Measurements from ENCODE around the gene HTRA3.
"Not testable (repeated sequence)": the region's sequence is repeated elsewhere in the genome, so short reads cannot be mapped to it uniquely, and the experiment has no call there.

Gene HTRA3

DNA sequence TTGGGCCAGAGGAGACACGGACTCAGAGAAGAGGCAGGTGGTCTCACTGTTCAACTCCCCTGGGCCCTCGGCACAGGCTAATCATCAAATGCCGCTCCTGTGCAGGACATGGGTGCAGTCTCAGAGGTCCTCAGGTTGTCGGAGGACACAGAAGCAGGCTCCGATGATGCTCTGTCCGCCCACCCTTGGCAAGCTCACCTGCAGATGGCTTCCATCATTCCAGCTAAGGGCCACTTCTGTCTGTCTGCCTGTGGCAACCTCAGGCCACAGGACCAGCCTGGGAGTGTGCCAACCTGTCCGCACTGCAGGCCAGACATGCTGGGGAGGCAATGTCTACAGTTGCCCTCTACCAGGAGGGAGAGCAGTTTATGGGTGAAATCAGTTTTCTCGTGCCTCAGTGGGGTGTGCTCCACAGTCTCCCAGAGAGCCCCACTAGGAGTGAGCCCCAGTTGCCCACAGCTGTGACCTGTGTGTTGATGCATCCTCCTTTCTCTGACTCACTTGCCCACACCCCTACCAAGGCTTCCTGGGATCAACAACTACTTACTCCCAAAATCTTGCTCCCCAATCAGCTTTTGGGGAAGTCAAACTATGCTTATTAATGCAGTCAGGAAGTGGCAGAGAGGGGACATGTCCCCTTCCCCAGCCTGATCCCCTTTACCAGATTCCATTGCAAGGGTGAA lies 55.9 kb downstream of the HTRA3 start:
- no peak for DNase-seq (ENCODE audit: low read depth in 2 of 2)

DNA sequence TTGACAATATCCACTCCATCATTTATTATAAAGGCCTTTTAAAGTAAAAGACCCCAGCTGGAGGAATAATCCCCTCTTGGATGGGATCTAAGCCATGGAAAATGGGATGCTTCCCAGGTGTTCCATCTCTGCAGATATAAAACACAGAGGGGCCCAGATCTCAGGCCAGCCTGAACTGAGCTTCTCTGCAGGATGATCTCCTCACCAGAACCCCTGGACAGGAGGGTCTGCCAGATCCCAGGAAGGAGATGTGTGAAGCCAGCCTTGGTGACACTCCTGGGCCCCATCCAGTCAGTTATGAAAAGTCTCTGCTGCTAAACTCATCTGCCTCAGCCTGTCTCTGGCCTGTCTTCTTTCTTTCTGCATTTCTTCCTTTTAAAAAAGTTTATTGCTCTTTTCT lies 56.7 kb downstream of the HTRA3 start:
- no peak for DNase-seq (ENCODE audit: low read depth in 2 of 2)

DNA sequence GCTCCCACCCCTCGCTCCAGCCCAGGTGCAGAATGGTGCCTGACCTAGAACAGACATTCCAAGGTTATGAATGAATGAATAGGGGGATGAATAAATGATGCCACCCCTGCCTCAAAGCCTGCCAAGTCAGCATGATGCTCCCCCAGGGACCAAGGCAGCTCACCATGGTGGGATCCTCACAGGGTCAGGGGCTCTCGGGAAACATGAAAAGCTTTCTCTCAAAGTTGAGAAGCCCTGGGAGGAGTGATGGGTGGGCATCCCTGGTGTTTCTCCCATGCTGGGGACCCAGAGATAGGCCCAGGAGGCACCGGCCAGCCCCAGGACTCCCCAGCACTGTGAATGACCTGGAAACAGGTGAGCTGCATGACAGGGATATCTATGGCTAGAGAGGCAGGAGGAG lies 58.9 kb downstream of the HTRA3 start:
- DNase-seq (ENCODE audit: low read depth in 2 of 2): no peak

DNA sequence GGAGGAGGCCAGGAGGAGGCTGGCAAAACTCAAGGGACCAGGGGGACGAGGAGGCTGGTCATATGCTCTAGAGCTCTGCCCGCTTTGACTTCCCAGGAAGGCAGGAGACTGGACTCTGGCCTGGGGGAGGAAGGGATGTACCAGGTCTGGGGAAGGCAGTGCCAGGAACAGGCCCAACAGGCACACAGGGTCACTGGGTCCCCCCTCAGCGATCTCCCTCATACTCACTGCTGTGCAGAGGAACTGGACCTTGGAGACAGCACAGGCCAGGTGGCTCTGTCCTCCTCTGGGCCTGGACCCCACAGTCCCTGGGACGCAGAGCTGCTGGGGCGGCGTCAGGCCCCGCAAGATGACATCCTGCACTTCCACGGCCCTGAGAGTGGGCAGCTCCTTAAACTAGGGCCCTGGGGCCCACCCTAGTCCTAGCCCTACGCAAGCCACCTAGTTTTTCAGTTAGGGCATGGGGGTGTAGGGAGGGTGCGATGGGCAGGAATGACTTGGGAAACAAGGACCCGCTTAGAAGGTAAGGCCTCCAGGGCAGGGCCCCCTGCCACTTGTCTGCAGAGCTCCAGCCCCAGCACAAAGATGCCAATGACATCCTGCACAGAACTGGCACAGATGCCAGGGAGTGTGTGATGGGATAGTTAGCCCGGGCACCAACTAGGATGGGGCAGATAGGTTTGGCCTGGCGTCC lies 59.5 kb downstream of the HTRA3 start:
- DNase-seq (ENCODE audit: low read depth in 2 of 2): no peak

DNA sequence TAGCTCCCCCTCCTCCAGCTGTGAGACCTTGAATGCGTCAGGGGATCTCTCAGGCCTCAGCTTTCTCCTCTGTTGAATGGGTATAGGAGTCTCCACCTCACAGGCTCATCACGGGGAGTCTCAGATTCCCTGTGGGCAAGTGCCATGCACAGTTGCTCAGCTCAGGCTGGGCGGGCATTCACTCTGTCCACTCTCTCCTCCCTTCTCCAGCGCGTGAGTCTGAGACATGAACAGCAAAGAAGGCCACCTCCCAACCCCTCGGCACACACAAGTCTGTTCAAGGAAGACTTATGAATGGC lies 60.0 kb downstream of the HTRA3 start:
- DNase-seq (ENCODE audit: low read depth in 2 of 2): no peak

DNA sequence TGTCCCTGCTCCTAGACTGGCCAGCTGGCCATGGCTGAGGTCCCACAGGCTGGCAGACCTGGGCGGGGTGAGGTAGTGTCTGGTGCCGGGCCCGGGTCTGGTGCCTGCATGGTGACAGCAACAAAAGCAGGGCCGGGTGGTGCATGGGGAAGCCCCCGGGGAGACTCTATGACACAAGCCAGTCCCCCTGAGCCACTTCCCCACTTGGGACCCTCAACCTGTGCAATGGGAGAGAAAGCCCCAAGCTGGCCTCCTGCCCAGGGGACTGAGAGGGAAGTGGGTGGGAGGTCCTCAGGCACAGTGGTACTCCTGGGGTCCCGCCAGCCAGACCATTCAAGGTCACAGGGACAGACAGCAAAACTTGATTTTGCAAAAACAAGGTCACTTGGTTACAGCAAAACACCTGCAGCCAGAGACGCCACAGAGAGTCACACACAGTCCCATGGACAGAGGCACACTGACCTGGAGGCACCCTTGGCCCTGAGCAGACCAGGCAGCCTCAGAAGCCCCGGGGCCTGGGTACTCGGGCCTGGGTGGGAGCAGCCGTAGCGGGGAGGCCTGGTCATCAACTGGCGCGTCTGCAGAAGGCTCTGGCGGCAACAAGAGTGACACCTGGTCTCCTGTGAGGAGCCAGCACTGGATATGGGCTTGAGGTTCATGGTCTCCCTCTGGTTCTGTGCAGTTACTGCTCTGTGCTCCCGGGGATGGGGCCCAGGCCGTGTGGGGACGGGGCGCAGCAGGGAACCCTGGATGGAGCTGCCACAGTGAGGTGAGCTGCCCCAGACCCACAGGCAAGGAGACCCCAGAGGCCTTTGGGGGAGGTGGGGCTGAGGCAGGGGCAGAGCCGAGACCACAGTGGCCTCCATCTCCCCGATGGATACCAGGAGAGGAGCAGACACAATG lies 60.6 kb downstream of the HTRA3 start:
- DNase-seq (ENCODE audit: low read depth in 2 of 2): no peak

DNA sequence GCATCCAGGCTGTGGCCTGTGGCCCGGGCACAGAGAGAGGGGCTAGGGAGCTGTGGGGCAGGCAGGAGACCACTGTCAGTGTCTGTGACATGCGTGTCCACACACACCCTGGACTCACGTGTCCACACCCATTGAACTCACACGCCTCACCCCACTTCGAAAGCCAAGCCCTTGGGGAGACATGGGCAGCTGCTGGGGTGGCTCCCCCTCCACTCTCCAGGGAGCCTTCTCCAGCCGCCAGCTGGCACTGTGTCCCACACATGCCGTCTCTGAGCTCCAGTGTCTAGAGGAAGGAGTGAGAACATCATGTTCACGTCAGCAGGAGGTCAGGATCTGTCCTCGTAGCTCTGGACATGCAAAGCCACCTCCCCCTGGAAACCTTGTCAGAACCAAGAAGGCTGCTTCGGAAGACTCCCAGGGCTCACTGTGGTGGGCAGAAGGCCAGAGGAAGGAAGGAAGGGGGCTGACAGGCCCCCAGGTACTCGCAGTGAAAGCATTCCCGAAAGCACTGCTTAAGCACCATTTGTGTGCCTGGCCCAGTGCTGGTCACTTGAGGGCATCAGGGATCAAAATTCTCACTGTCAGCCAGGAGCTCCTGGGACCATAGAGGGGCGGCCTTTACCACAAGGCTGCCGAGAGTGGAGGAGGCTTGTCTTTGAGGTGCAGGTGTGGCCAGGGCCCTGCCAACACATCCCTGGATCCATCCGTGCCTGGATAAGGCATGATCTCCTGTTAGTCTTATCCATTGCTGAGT lies 61.4 kb downstream of the HTRA3 start:
- no peak for DNase-seq (ENCODE audit: low read depth in 2 of 2)

DNA sequence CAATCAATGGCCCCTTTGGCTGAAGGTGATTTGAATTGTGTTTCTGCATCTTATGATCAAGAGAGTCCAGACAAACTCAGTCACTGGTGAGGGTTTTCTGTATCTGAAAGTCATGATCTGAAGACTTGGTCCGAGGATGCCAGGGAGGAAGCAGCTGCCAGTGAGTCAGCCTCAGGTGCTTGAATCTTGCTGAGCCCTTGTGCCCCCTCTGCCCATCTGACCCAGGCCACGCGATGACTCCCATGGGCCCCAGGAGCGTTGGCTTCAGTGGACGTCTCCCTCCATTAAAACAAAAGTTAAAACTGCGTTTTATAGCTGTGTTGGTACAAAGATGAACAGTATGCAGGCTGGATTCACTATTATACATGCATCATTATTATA lies 62.0 kb downstream of the HTRA3 start:
- no peak for DNase-seq (ENCODE audit: low read depth in 2 of 2)

DNA sequence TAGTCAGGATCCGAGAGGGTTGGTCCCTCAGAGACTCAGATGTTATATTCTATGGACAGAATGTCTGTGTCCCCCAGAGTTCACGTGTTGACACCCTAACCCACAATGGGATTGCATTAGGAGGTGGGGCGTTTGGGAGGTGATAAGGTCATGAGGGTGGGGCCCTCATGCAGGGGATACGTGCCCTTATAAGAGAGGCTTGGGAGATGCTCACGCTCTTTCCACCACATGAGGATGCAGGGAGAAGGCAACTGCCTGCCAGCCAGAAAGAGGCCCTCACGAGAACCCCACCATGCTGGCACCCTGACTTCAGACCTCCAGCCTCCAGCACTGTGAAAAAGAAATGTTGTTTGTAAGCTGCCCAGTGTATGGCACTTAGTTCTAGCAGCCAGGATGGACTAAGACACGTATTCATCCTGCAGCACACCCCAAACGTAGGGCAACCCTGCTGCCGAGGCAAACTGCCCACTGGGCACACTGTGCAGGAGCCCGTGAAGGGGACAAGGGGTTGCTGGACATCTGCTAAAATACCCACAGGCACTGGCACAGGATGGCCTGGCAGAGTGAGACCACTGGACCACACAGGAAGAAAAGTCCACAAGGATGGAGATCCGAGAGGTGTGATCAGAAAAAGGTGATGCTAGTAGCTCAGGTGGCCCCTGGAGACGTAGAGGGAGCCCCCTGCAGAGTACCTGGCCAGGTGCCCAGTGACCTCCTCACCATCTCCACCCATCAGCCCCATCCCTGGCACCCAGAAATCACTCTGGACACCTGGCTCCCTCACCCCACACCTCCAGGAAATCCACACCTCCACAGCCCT lies 62.7 kb downstream of the HTRA3 start:
- no peak for DNase-seq (ENCODE audit: low read depth in 2 of 2)

DNA sequence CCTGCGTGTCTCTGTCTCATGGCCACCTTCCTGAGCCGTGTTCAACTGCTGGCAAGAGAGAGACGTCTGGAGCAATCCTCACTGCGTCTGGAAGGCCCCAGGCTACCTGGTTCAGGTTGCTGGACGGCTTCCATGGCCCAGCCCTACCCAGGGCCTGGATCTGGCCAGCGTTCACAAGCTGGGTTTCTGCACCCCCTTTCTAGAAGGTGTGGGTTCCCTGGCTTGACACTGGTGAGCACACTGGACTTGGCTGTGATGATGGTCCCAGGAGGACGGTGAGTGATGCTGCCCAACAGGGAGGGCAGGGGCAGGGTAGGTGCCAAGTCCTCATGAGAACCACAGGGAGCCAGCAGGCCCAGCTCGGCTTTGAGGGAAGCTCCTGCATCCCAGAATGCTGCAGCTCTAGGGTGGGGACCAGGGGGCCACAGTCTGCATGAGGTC lies 63.4 kb downstream of the HTRA3 start:
- no peak for DNase-seq (ENCODE audit: low read depth in 2 of 2)

DNA sequence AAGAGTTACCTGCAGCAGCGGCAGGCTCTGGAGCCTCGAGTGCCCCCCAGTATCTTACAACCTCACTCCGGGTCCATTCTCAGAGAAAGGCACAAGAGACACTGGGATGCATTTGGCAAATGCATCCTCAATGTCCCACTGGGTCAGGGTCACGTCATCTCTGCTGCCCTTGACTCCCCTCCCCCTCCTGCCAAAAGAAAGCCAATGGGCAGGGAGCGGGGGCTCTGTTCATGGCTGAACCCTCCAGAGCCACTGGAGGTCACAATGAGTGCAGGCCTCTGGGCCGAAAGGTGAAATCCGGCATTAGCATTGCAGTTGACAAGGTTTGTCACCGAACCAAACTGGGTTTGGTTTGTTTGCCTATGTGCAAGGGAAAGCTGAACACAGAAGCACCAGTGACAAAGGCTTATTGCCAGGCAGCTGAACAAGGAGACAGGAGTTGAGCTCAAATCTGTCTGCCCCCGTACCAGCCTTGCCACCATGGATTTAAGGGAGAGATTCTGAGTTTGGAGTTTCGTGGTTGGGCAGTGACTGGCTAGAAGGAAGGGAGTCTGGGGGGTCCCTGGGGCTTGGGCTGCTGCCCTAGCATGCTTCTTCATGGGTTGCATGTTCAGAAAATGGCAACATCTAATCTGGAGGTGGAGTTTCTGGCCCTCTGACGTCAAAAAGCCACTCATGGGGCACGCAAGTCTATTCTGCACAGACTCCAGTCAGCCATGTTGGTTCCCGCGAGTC lies 64.3 kb downstream of the HTRA3 start:
- no peak for DNase-seq (ENCODE audit: low read depth in 2 of 2)

DNA sequence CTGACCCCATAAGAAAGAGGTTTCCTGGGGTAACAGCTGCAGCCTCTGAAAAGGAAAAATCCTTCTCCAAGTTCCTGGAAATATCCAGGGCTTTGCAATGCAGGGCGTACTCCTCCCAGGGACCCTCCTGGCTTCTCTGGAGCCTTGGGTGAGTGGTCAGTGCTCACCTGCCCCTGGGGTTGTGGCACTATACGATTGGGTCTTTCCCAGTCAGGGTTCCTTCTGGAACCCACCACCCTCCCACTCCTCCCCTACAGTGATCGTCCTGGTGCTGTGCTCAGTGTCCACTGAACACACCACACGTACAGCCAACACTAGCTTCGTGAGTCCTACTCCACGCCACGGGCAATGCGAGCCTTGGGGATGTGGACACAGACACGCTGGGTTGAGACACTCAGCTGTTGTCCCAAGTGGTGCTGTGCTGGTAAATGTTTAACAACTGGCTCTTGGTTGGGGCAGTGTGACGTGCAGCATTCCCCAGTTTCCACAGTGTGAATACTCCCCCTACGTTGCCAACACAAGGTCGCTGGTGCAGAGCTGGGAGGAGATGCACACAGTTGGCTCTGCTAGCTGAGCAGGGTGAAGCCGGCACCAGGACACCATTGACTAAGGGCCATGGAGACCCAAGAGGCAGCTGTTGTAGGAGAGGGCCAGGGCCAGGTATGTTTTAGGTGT lies 65.4 kb downstream of the HTRA3 start:
- no peak for DNase-seq (ENCODE audit: low read depth in 2 of 2)

DNA sequence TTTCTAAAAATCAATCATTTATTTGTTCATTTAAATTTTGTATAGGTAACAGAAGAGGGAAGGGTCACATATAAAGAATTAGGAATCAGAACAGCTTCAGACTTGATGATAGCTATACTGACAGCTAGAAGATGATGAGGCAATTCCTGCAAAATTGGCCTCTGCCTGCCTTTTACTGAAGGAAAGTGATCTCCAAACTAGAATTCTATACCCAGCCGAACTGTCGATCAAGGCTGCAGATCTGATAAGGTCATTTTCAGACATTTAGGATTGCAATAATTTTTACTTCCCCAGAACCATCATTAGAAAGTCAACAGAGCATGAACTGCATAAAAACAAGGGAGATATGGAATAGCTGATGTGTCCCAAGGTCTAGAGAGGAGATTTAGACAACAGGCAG lies 66.3 kb downstream of the HTRA3 start:
- DNase-seq (ENCODE audit: low read depth in 2 of 2): no peak

DNA sequence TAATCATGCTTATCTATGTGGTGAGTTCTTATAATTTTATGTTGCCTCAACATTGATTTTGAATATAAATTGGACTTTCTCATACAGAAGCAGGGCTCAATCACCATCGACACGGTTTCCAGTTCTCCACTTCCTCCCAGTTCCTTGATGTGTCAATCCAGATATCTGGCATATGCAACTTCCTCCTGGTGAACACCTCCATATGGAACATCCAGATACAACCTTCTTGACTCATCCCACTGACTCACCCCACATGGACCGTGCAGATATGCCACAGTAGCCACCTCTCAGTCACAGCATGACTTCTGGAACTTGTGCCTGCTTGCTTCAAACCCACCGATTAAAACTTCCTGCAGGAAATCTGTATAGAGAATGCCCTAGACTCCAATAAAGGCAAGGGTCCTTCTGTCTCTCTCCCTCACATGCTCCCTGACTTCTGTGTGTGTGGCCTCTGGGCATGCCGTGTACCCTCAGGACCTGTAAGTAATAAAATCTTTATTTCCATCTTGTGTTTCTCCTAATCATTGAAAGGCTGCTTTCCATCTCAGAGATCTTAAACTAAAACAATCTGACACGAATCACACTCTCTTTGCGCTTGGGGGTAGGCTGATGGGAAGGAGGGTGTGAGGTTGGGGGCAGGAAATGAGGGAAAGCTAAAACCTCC lies 67.0 kb downstream of the HTRA3 start:
- no peak for DNase-seq (ENCODE audit: low read depth in 2 of 2)

DNA sequence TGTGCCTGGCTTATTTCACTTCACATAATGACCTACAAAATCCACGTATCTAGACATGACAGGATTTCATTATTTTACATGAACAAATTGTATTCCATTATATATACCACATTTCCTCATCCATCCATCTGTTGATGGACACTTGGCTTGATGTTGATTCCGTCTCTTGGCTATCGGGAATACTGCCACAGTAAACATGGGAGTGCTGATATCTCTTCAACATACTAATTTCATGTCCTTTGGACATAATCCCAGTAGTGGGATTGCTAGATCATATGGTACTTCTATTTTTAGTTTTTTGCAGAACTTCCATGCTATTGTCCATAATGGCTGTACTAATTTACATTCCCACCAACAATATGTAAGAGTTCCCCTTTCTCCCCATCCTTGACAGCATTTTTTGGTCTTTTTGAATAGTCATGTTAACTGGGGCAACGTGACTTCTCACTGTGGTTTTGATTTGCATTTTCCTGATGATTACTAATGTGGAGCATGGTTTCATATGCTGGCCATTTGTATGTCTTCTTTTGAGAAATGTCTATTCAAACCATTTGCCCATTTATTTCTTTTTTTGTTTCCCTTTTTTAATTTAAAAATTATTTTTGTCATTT lies 68.9 kb downstream of the HTRA3 start:
- no peak for DNase-seq (ENCODE audit: low read depth in 2 of 2)

DNA sequence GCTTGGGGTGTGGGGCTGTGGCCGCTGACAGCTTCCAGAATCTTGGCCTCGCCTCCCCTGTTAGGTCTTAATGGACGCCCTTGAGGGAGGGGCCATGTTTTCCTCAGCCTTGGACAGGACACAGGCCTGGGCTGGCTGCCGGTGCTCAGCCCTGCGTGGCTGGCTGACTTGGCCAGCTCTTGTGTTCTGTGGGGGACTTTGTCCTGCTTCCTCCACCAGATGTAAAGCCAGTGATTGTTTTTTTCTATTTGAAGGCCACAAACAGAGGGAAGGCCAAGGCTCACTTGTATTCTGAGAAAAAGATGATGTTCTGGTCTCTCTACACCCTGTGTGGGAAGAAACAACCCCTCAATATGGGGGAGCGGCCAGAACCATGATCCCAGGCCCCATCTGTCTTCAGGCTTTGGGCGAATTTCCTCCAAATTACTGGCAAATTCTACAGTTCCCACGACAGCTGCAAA lies 71.3 kb downstream of the HTRA3 start:
- no peak for DNase-seq (ENCODE audit: low read depth in 2 of 2)

DNA sequence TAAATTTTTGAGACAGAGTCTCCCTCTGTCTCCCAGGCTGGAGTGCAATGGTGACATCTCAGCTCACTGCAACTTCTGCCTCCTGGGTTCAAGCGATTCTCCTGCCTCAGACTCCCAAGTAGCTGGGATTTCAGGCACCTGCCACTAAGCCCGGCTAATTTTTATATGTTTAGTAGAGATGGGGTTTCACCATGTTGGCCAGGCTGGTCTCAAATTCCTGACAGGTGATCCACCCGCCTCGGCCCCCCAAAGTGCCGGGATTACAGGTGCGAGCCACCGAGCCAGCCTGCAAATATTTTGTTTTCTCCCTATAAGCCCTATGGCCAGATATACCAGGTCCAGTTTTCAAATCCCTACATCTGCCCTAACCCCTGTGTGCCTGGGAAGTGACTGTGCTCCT lies 71.7 kb downstream of the HTRA3 start:
- DNase-seq (ENCODE audit: low read depth in 2 of 2): not testable (repeated sequence)

DNA sequence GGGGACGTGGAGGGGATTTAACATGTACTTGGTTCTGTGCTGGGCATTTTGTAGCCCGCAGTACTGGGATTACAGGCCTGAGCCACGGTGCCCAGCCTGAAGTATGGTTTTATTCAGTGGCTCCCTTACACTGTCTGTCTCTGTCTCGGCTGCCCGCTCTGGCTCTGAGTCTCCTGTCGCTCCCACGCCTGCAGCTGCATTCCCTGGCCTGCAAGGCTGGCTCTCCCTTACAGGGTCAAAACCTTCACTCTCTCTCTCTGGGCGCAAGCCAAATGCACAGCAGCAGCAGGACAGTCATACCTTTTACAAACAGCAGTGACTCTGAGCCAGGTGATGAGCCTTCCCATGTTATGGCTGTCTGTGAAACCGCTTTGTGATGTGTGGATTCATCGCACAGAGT lies 72.1 kb downstream of the HTRA3 start:
- DNase-seq (ENCODE audit: low read depth in 2 of 2): no peak

All from stimulated activated CD8-positive, alpha-beta memory T cell treated with anti-CD3 and anti-CD28 coated beads, Interleukin-2, amount 100 ng/mL, for 1 hour (primary cell).